Lung (tissue), 12 donors: Measurements from ENCODE around the gene TGM1. TPM values are rescaled to one million over a fixed set of nuclear protein-coding genes. Genes with fewer than 3 reads are reported as not detected.

ENCODE experiments used
- ATAC-seq: fragments of 200-7000 bp; cut with Tn5 transposase; one replicate; pipeline ENCODE4 v1.9.1; 2020; ENCODE audit warnings: moderate number of reproducible peaks; ENCODE audit not compliant: insufficient read depth, low FRiP score
- DNase-seq, 3 donors: peaks; one replicate each; pipeline ENCODE4 v3.0.0-alpha.2; 2013 to 2017
- H3K27ac ChIP-seq, 2 donors: one replicate each; pipeline ENCODE4 v1.5.1; 2013; ENCODE audit warnings: mild to moderate bottlenecking in 2 of 2, moderate library complexity in 2 of 2, control low read depth in 1 of 2, inconsistent platforms in 1 of 2, low read depth in 1 of 2, low read length in 1 of 2
- H3K27me3 ChIP-seq, 3 donors: one replicate each; pipeline ENCODE4 v1.5.1; 2013; ENCODE audit warnings: low read length in 2 of 3; ENCODE audit not compliant: control insufficient read depth in 3 of 3, insufficient read depth in 3 of 3
- H3K36me3 ChIP-seq, 4 donors: one replicate each; pipeline ENCODE4 v1.5.1; 2013; ENCODE audit warnings: low read length in 4 of 4, mild to moderate bottlenecking in 1 of 4, moderate library complexity in 1 of 4; ENCODE audit not compliant: control insufficient read depth in 4 of 4, insufficient read depth in 4 of 4
- H3K4me1 ChIP-seq, 5 donors: one replicate each; pipeline ENCODE4 v1.5.1; 2013; ENCODE audit warnings: low read length in 5 of 5, mild to moderate bottlenecking in 2 of 5, moderate library complexity in 1 of 5; ENCODE audit not compliant: control insufficient read depth in 5 of 5, insufficient read depth in 5 of 5
- H3K4me3 ChIP-seq: one replicate; pipeline ENCODE4 v1.5.1; 2013; ENCODE audit warnings: mild to moderate bottlenecking, control low read depth, moderate library complexity
- H3K9ac ChIP-seq, 2 donors: one replicate each; pipeline ENCODE4 v1.5.1; 2013; ENCODE audit warnings: low read length in 2 of 2, control low read depth in 1 of 2; ENCODE audit not compliant: insufficient read depth in 1 of 2
- H3K9me3 ChIP-seq, 4 donors: one replicate each; pipeline ENCODE4 v1.5.1; 2013; ENCODE audit warnings: low read length in 3 of 4, mild to moderate bottlenecking in 1 of 4, moderate library complexity in 1 of 4; ENCODE audit not compliant: control insufficient read depth in 4 of 4, insufficient read depth in 3 of 4
- CTCF ChIP-seq: IDR thresholded peaks from 2 replicates; pipeline ENCODE4 v1.5.1; 2012; ENCODE audit warnings: mild to moderate bottlenecking; ENCODE audit errors: control extremely low read depth, extremely low read depth
- WGBS, 2 donors: extraction: QIAGEN DNeasy Blood & Tissue Kit; methylation state at CpG; one replicate each; pipeline ENCODE4 v1.1.7; 2013; 5-methylcytosine and 5-hydroxymethylcytosine counted together
- polyA plus RNA-seq, 2 donors: library from polyadenylated mRNA; stranded (reverse); fragments of 200-250 nt; gene quantifications; one replicate each; pipeline ENCODE4 v1.2.1, GENCODE V29; 2013
- total RNA-seq, 2 donors: library from RNA; depleted of rRNA in 1 of 2; stranded (reverse); fragments of >200 nt in 1 of 2; gene quantifications; one replicate each; pipeline ENCODE4 v1.2.1, GENCODE V29; 2014 to 2021
- donor health status: control.
- donor health status: control.
- donor health status: Bipolar disorder and iron deficiency.
- donor health status: healthy.
- donor health status: DM: yes; HTN: yes; CAD: no.

TGM1 gene
- total and polyA plus RNA-seq, 4 donors = 1.9 to 11.3 (median 9.3) TPM

- DNase-seq (no peak), ATAC-seq (no peak)
- Histone ChIP-seq H3K9ac (no peak overlapping the region), H3K4me1 (peaks cover 0 to 2% (median 0%) of the 10 kb centered on the region in 5 donors), H3K27ac (no peak overlapping the region), H3K36me3 (peaks cover 7 to 32% (median 30%) of the 10 kb centered on the region in 4 donors), H3K9me3 (no peaks in the 10 kb centered on the region), H3K4me3 (no peak overlapping the region), H3K27me3 (no peaks in the 10 kb centered on the region)
- WGBS, 2 donors = 95 to 97% methylated on average over 11 of the region's 11 CpGs
- no peak for TF ChIP-seq CTCF
Measured at GRCh38 chr14:24292118-24292807, 29.3 kb upstream of the TGM1 start.

GRCh38 chr14:24291446-24292117 is 28.6 kb upstream of the TGM1 start:
- 91 to 92% methylated on average over 3 of the region's 3 CpGs for WGBS, 2 donors
- DNase-seq (no peak), ATAC-seq (no peak)
- Histone ChIP-seq H3K36me3 (peaks cover 7 to 32% (median 30%) of the 10 kb centered on the region in 4 donors), H3K9me3 (no peaks in the 10 kb centered on the region), H3K9ac (no peak overlapping the region), H3K4me1 (peaks cover 0 to under 1% (median 0%) of the 10 kb centered on the region in 5 donors), H3K27me3 (no peaks in the 10 kb centered on the region), H3K4me3 (no peak overlapping the region), H3K27ac (no peak overlapping the region)
- TF ChIP-seq CTCF = no peak

- H3K4me1 ChIP-seq = no peaks in the 10 kb centered on the region
- peaks cover 7 to 31% (median 23%) of the 10 kb centered on the region in 4 donors for H3K36me3 ChIP-seq
- DNase-seq (no peak), ATAC-seq (no peak)
- H3K9me3 ChIP-seq = no peaks in the 10 kb centered on the region
- TF ChIP-seq CTCF = no peak
- no peak overlapping the region for H3K27ac ChIP-seq
- no peaks in the 10 kb centered on the region for H3K27me3 ChIP-seq
- no peak overlapping the region for H3K4me3 ChIP-seq
- no peak overlapping the region for H3K9ac ChIP-seq
- 88 to 95% methylated on average over 9 of the region's 9 CpGs for WGBS, 2 donors
Measured at GRCh38 chr14:24290746-24291145, 27.8 kb upstream of the TGM1 start.
